ENCODE data around the gene NOP53.
"Not testable (repeated sequence)": the region's sequence is repeated elsewhere in the genome, so short reads cannot be mapped to it uniquely, and the experiment has no call there.

NOP53 gene

GRCh38 chr19:47704656-47705055 lies 40.7 kb upstream of the NOP53 start:
- H3K4me3 ChIP-seq (ENCODE audit: low read depth in 1 of 2, low read length in 2 of 2) = no peak overlapping the region
- H3K4me1 ChIP-seq (ENCODE audit: control insufficient read depth in 1 of 2, insufficient read depth in 2 of 2, low read length in 2 of 2) = peaks cover 0 to 5% of the 10 kb centered on the region in 2 donors
- peaks cover 4 to 29% of the 10 kb centered on the region in 2 donors for H3K36me3 ChIP-seq (ENCODE audit: control insufficient read depth in 1 of 2, insufficient read depth in 2 of 2, low read length in 2 of 2)
- H3K27ac ChIP-seq (ENCODE audit: low read length) = no peak overlapping the region
- no peaks in the 10 kb centered on the region for H3K27me3 ChIP-seq (ENCODE audit: low read depth, low read length)
- H3K9me3 ChIP-seq (ENCODE audit: control insufficient read depth in 1 of 2, low read length in 2 of 2) = no peaks in the 10 kb centered on the region

- H3K27me3 ChIP-seq (ENCODE audit: low read depth, low read length) = no peaks in the 10 kb centered on the region
- peaks cover 4 to 11% of the 10 kb centered on the region in 2 donors for H3K36me3 ChIP-seq (ENCODE audit: control insufficient read depth in 1 of 2, insufficient read depth in 2 of 2, low read length in 2 of 2)
- peaks cover 0 to 5% of the 10 kb centered on the region in 2 donors for H3K4me1 ChIP-seq (ENCODE audit: control insufficient read depth in 1 of 2, insufficient read depth in 2 of 2, low read length in 2 of 2)
- H3K9me3 ChIP-seq (ENCODE audit: control insufficient read depth in 1 of 2, low read length in 2 of 2) = no peaks in the 10 kb centered on the region
- H3K27ac ChIP-seq (ENCODE audit: low read length) = no peak overlapping the region
- no peak overlapping the region for H3K4me3 ChIP-seq (ENCODE audit: low read depth in 1 of 2, low read length in 2 of 2)
Measured at GRCh38 chr19:47707135-47707925, 38.0 kb upstream of the NOP53 start.

GRCh38 chr19:47711652-47712242 lies 33.6 kb upstream of the NOP53 start:
- Histone ChIP-seq H3K36me3 (ENCODE audit: control insufficient read depth in 1 of 2, insufficient read depth in 2 of 2, low read length in 2 of 2) (peaks cover 0 to 5% of the 10 kb centered on the region in 2 donors), H3K27me3 (ENCODE audit: low read depth, low read length) (no peaks in the 10 kb centered on the region), H3K27ac (ENCODE audit: low read length) (no peak overlapping the region), H3K4me3 (ENCODE audit: low read depth in 1 of 2, low read length in 2 of 2) (no peak overlapping the region), H3K4me1 (ENCODE audit: control insufficient read depth in 1 of 2, insufficient read depth in 2 of 2, low read length in 2 of 2) (peaks cover 0 to 35% of the 10 kb centered on the region in 2 donors), H3K9me3 (ENCODE audit: control insufficient read depth in 1 of 2, low read length in 2 of 2) (no peaks in the 10 kb centered on the region)

- Histone ChIP-seq H3K4me1 (ENCODE audit: control insufficient read depth in 1 of 2, insufficient read depth in 2 of 2, low read length in 2 of 2) (peaks cover 0 to 46% of the 10 kb centered on the region in 2 donors), H3K36me3 (ENCODE audit: control insufficient read depth in 1 of 2, insufficient read depth in 2 of 2, low read length in 2 of 2) (peaks cover 0 to 11% of the 10 kb centered on the region in 2 donors), H3K9me3 (ENCODE audit: control insufficient read depth in 1 of 2, low read length in 2 of 2) (no peaks in the 10 kb centered on the region), H3K4me3 (ENCODE audit: low read depth in 1 of 2, low read length in 2 of 2) (peak within 1 kb of the TSS; percentile 86 to 87), H3K27ac (ENCODE audit: low read length) (peak within 1 kb of the TSS; percentile 85), H3K27me3 (ENCODE audit: low read depth, low read length) (no peaks in the 10 kb centered on the region)
Measured at GRCh38 chr19:47713046-47714021, 32.0 kb upstream of the NOP53 start, which contains the start of gene EHD2. TSS of gene EHD2 (plus strand) at chr19:47713422. CDS start at chr19:47716613, 3,191 bp downstream.

GRCh38 chr19:47714339-47714738 lies 31.0 kb upstream of the NOP53 start:
- no peaks in the 10 kb centered on the region for H3K9me3 ChIP-seq (ENCODE audit: control insufficient read depth in 1 of 2, low read length in 2 of 2)
- H3K27me3 ChIP-seq (ENCODE audit: low read depth, low read length) = no peaks in the 10 kb centered on the region
- no peak overlapping the region for H3K27ac ChIP-seq (ENCODE audit: low read length)
- peak overlapping the region; percentile 86 to 87 for H3K4me3 ChIP-seq (ENCODE audit: low read depth in 1 of 2, low read length in 2 of 2)
- peaks cover 0 to 54% of the 10 kb centered on the region in 2 donors for H3K4me1 ChIP-seq (ENCODE audit: control insufficient read depth in 1 of 2, insufficient read depth in 2 of 2, low read length in 2 of 2)
- H3K36me3 ChIP-seq (ENCODE audit: control insufficient read depth in 1 of 2, insufficient read depth in 2 of 2, low read length in 2 of 2) = peaks cover 0 to 11% of the 10 kb centered on the region in 2 donors

- not testable (repeated sequence) for H3K9me3 ChIP-seq (ENCODE audit: control insufficient read depth in 1 of 2, low read length in 2 of 2); H3K27ac ChIP-seq (ENCODE audit: low read length); H3K27me3 ChIP-seq (ENCODE audit: low read depth, low read length)
- Histone ChIP-seq H3K4me1 (ENCODE audit: control insufficient read depth in 1 of 2, insufficient read depth in 2 of 2, low read length in 2 of 2) (peaks cover 0 to 58% of the 10 kb centered on the region in 2 donors), H3K36me3 (ENCODE audit: control insufficient read depth in 1 of 2, insufficient read depth in 2 of 2, low read length in 2 of 2) (peaks cover 0 to 11% of the 10 kb centered on the region in 2 donors), H3K4me3 (ENCODE audit: low read depth in 1 of 2, low read length in 2 of 2) (peak overlapping the region in 1 of 2 donors; percentile 86)
Measured at GRCh38 chr19:47714855-47715254, 30.5 kb upstream of the NOP53 start.

- no peak overlapping the region for H3K4me3 ChIP-seq (ENCODE audit: low read depth in 1 of 2, low read length in 2 of 2)
- no peaks in the 10 kb centered on the region for H3K9me3 ChIP-seq (ENCODE audit: control insufficient read depth in 1 of 2, low read length in 2 of 2)
- no peak overlapping the region for H3K27ac ChIP-seq (ENCODE audit: low read length)
- H3K27me3 ChIP-seq (ENCODE audit: low read depth, low read length) = no peaks in the 10 kb centered on the region
- peaks cover 0 to 11% of the 10 kb centered on the region in 2 donors for H3K36me3 ChIP-seq (ENCODE audit: control insufficient read depth in 1 of 2, insufficient read depth in 2 of 2, low read length in 2 of 2)
- peaks cover 0 to 70% of the 10 kb centered on the region in 2 donors for H3K4me1 ChIP-seq (ENCODE audit: control insufficient read depth in 1 of 2, insufficient read depth in 2 of 2, low read length in 2 of 2)
Measured at GRCh38 chr19:47716270-47716937, 28.9 kb upstream of the NOP53 start.

GRCh38 chr19:47718415-47719046 lies 26.8 kb upstream of the NOP53 start:
- Histone ChIP-seq H3K27ac (ENCODE audit: low read length) (peak overlapping the region; percentile 67), H3K4me3 (ENCODE audit: low read depth in 1 of 2, low read length in 2 of 2) (peak overlapping the region in 1 of 2 donors; percentile 41), H3K4me1 (ENCODE audit: control insufficient read depth in 1 of 2, insufficient read depth in 2 of 2, low read length in 2 of 2) (peaks cover 0 to 81% of the 10 kb centered on the region in 2 donors), H3K36me3 (ENCODE audit: control insufficient read depth in 1 of 2, insufficient read depth in 2 of 2, low read length in 2 of 2) (peaks cover 0 to 11% of the 10 kb centered on the region in 2 donors)
- H3K27me3 ChIP-seq (ENCODE audit: low read depth, low read length); H3K9me3 ChIP-seq (ENCODE audit: control insufficient read depth in 1 of 2, low read length in 2 of 2): not testable (repeated sequence)

- Histone ChIP-seq H3K36me3 (ENCODE audit: control insufficient read depth in 1 of 2, insufficient read depth in 2 of 2, low read length in 2 of 2) (peaks cover 0 to 11% of the 10 kb centered on the region in 2 donors), H3K4me3 (ENCODE audit: low read depth in 1 of 2, low read length in 2 of 2) (peak overlapping the region in 1 of 2 donors; percentile 44), H3K4me1 (ENCODE audit: control insufficient read depth in 1 of 2, insufficient read depth in 2 of 2, low read length in 2 of 2) (peaks cover 0 to 81% of the 10 kb centered on the region in 2 donors), H3K27ac (ENCODE audit: low read length) (peak overlapping the region; percentile 67), H3K27me3 (ENCODE audit: low read depth, low read length) (no peaks in the 10 kb centered on the region), H3K9me3 (ENCODE audit: control insufficient read depth in 1 of 2, low read length in 2 of 2) (no peaks in the 10 kb centered on the region)
Measured at GRCh38 chr19:47719047-47719859, 26.1 kb upstream of the NOP53 start.
